ENCODE measurements around the gene INPP4B. TPM values are rescaled to one million over a fixed set of nuclear protein-coding genes. Genes with fewer than 3 reads are reported as not detected.

INPP4B gene
- polyA plus RNA-seq, 3 donors = 8.5 to 9.4 (median 9.0) TPM

GRCh38 chr4:142322996-142323395, 523.1 kb downstream of the INPP4B start:
- DNase-seq (ENCODE audit: low read depth in 3 of 3, low spot score in 2 of 3) = no peak

GRCh38 chr4:142318280-142318679, 527.8 kb downstream of the INPP4B start:
- no peak for DNase-seq (ENCODE audit: low read depth in 3 of 3, low spot score in 2 of 3)

- no peak for DNase-seq (ENCODE audit: low read depth in 3 of 3, low spot score in 2 of 3)
Measured at GRCh38 chr4:142316913-142317312, 529.2 kb downstream of the INPP4B start.

GRCh38 chr4:142316025-142316424, 530.1 kb downstream of the INPP4B start:
- no peak for DNase-seq (ENCODE audit: low read depth in 3 of 3, low spot score in 2 of 3)

GRCh38 chr4:142314686-142315085, 531.4 kb downstream of the INPP4B start:
- DNase-seq (ENCODE audit: low read depth in 3 of 3, low spot score in 2 of 3) = peak in 2 of 3 donors; percentile 16 to 21

- DNase-seq (ENCODE audit: low read depth in 3 of 3, low spot score in 2 of 3) = no peak
Measured at GRCh38 chr4:142314247-142314646, 531.9 kb downstream of the INPP4B start.

GRCh38 chr4:142312391-142312790, 533.7 kb downstream of the INPP4B start:
- DNase-seq (ENCODE audit: low read depth in 3 of 3, low spot score in 2 of 3) = no peak

- no peak for DNase-seq (ENCODE audit: low read depth in 3 of 3, low spot score in 2 of 3)
Measured at GRCh38 chr4:142311916-142312315, 534.2 kb downstream of the INPP4B start.

- DNase-seq (ENCODE audit: low read depth in 3 of 3, low spot score in 2 of 3) = no peak
Measured at GRCh38 chr4:142309772-142310171, 536.3 kb downstream of the INPP4B start.

- no peak for DNase-seq (ENCODE audit: low read depth in 3 of 3, low spot score in 2 of 3)
Measured at GRCh38 chr4:142307857-142308256, 538.2 kb downstream of the INPP4B start.

GRCh38 chr4:142297313-142297712, 548.8 kb downstream of the INPP4B start:
- DNase-seq (ENCODE audit: low read depth in 3 of 3, low spot score in 2 of 3) = no peak

- DNase-seq (ENCODE audit: low read depth in 3 of 3, low spot score in 2 of 3) = no peak
Measured at GRCh38 chr4:142293536-142293935, 552.6 kb downstream of the INPP4B start.

- DNase-seq (ENCODE audit: low read depth in 3 of 3, low spot score in 2 of 3) = no peak
Measured at GRCh38 chr4:142292231-142292630, 553.9 kb downstream of the INPP4B start.

GRCh38 chr4:142291299-142292050, 554.6 kb downstream of the INPP4B start:
- no peak for DNase-seq (ENCODE audit: low read depth in 3 of 3, low spot score in 2 of 3)

GRCh38 chr4:142287371-142287770, 558.7 kb downstream of the INPP4B start:
- DNase-seq (ENCODE audit: low read depth in 3 of 3, low spot score in 2 of 3) = no peak

- DNase-seq (ENCODE audit: low read depth in 3 of 3, low spot score in 2 of 3) = no peak
Measured at GRCh38 chr4:142285222-142285583, 560.9 kb downstream of the INPP4B start.

- DNase-seq (ENCODE audit: low read depth in 3 of 3, low spot score in 2 of 3) = no peak
Measured at GRCh38 chr4:142284402-142285221, 561.5 kb downstream of the INPP4B start.

- DNase-seq (ENCODE audit: low read depth in 3 of 3, low spot score in 2 of 3) = no peak
Measured at GRCh38 chr4:142282870-142283431, 563.1 kb downstream of the INPP4B start.

- no peak for DNase-seq (ENCODE audit: low read depth in 3 of 3, low spot score in 2 of 3)
Measured at GRCh38 chr4:142281999-142282398, 564.1 kb downstream of the INPP4B start.

- DNase-seq (ENCODE audit: low read depth in 3 of 3, low spot score in 2 of 3) = no peak
Measured at GRCh38 chr4:142278663-142279062, 567.4 kb downstream of the INPP4B start.

- DNase-seq (ENCODE audit: low read depth in 3 of 3, low spot score in 2 of 3) = no peak
Measured at GRCh38 chr4:142278171-142278570, 567.9 kb downstream of the INPP4B start.

- DNase-seq (ENCODE audit: low read depth in 3 of 3, low spot score in 2 of 3) = no peak
Measured at GRCh38 chr4:142274137-142274536, 572.0 kb downstream of the INPP4B start.

Data from right renal cortex interstitium (tissue), 3 donors.